ENCODE measurements around the gene MYO1D.

The MYO1D gene

GRCh38 chr17:32496395-32497073, 380.4 kb downstream of the MYO1D start:
- H3K4me3 Mint-ChIP-seq = no peak overlapping the region

GRCh38 chr17:32495359-32496231, 381.3 kb downstream of the MYO1D start:
- peak; percentile 52 for ATAC-seq (ENCODE audit: low read depth)
- Mint-ChIP-seq H3K27me3 (no peaks in the 10 kb centered on the region), H3K9me3 (no peaks in the 10 kb centered on the region), H3K27ac (no peak overlapping the region), H3K4me1 (peaks cover 33% of the 10 kb centered on the region), H3K4me3 (no peak overlapping the region), H3K36me3 (no peaks in the 10 kb centered on the region)
- DNase-seq (ENCODE audit: low spot score in 2 of 2) = no peak

More at GRCh38 chr17:32496395-32497073, 380.4 kb downstream of the MYO1D start:
- DNase-seq (ENCODE audit: low spot score in 2 of 2) (no peak), ATAC-seq (ENCODE audit: low read depth) (no peak)
- H3K36me3 Mint-ChIP-seq = no peaks in the 10 kb centered on the region
- no peaks in the 10 kb centered on the region for H3K27me3 Mint-ChIP-seq
- H3K27ac Mint-ChIP-seq = no peak overlapping the region
- no peaks in the 10 kb centered on the region for H3K9me3 Mint-ChIP-seq
- peaks cover 27% of the 10 kb centered on the region for H3K4me1 Mint-ChIP-seq

- no peaks in the 10 kb centered on the region for H3K36me3 Mint-ChIP-seq
- no peaks in the 10 kb centered on the region for H3K9me3 Mint-ChIP-seq
- peaks cover 34% of the 10 kb centered on the region for H3K4me1 Mint-ChIP-seq
- no peaks in the 10 kb centered on the region for H3K27me3 Mint-ChIP-seq
- H3K4me3 Mint-ChIP-seq = no peak overlapping the region
- DNase-seq (ENCODE audit: low spot score in 2 of 2) (no peak), ATAC-seq (ENCODE audit: low read depth) (no peak)
- H3K27ac Mint-ChIP-seq = no peak overlapping the region
Measured at GRCh38 chr17:32494621-32495358, 382.1 kb downstream of the MYO1D start.

GRCh38 chr17:32493976-32494513, 382.9 kb downstream of the MYO1D start:
- DNase-seq (ENCODE audit: low spot score in 2 of 2) (no peak), ATAC-seq (ENCODE audit: low read depth) (no peak)
- Mint-ChIP-seq H3K27me3 (no peaks in the 10 kb centered on the region), H3K36me3 (no peaks in the 10 kb centered on the region), H3K27ac (no peak overlapping the region), H3K4me1 (peaks cover 39% of the 10 kb centered on the region), H3K9me3 (no peaks in the 10 kb centered on the region), H3K4me3 (no peak overlapping the region)

GRCh38 chr17:32493571-32493970, 383.4 kb downstream of the MYO1D start:
- ATAC-seq (ENCODE audit: low read depth) = no peak
- Mint-ChIP-seq H3K4me1 (peaks cover 44% of the 10 kb centered on the region), H3K4me3 (no peak overlapping the region), H3K36me3 (no peaks in the 10 kb centered on the region), H3K9me3 (no peaks in the 10 kb centered on the region), H3K27ac (no peak overlapping the region), H3K27me3 (no peaks in the 10 kb centered on the region)
- no peak for DNase-seq (ENCODE audit: low spot score in 2 of 2)

- peak overlapping the region; percentile 67 for H3K4me3 Mint-ChIP-seq
- no peaks in the 10 kb centered on the region for H3K9me3 Mint-ChIP-seq
- no peaks in the 10 kb centered on the region for H3K36me3 Mint-ChIP-seq
- peak; percentile 68 for ATAC-seq (ENCODE audit: low read depth)
- H3K27me3 Mint-ChIP-seq = no peaks in the 10 kb centered on the region
- no peak for DNase-seq (ENCODE audit: low spot score in 2 of 2)
- H3K27ac Mint-ChIP-seq = peak overlapping the region; percentile 56
- H3K4me1 Mint-ChIP-seq = peaks cover 49% of the 10 kb centered on the region
Measured at GRCh38 chr17:32492648-32493289, 384.2 kb downstream of the MYO1D start.

- Mint-ChIP-seq H3K4me3 (peak overlapping the region; percentile 58), H3K27ac (peak overlapping the region; percentile 80)
Measured at GRCh38 chr17:32492264-32492589, 384.7 kb downstream of the MYO1D start.

GRCh38 chr17:32491371-32492263, 385.3 kb downstream of the MYO1D start:
- peak overlapping the region; percentile 80 for H3K27ac Mint-ChIP-seq
- no peaks in the 10 kb centered on the region for H3K36me3 Mint-ChIP-seq
- H3K4me1 Mint-ChIP-seq = peaks cover 51% of the 10 kb centered on the region
- no peak for ATAC-seq (ENCODE audit: low read depth)
- no peak for DNase-seq (ENCODE audit: low spot score in 2 of 2)
- no peaks in the 10 kb centered on the region for H3K27me3 Mint-ChIP-seq
- peak overlapping the region; percentile 58 for H3K4me3 Mint-ChIP-seq
- no peaks in the 10 kb centered on the region for H3K9me3 Mint-ChIP-seq

More at GRCh38 chr17:32492264-32492589, 384.7 kb downstream of the MYO1D start:
- Mint-ChIP-seq H3K9me3 (no peaks in the 10 kb centered on the region), H3K36me3 (no peaks in the 10 kb centered on the region), H3K4me1 (peaks cover 51% of the 10 kb centered on the region), H3K27me3 (no peaks in the 10 kb centered on the region)
- ATAC-seq (ENCODE audit: low read depth) (no peak), DNase-seq (ENCODE audit: low spot score in 2 of 2) (no peak)

- Mint-ChIP-seq H3K27ac (peak overlapping the region; percentile 80), H3K9me3 (no peaks in the 10 kb centered on the region), H3K4me3 (peak overlapping the region; percentile 94), H3K4me1 (peaks cover 51% of the 10 kb centered on the region), H3K36me3 (no peaks in the 10 kb centered on the region), H3K27me3 (no peaks in the 10 kb centered on the region)
- DNase-seq (ENCODE audit: low spot score in 2 of 2) (no peak), ATAC-seq (ENCODE audit: low read depth) (no peak)
Measured at GRCh38 chr17:32490101-32490482, 386.8 kb downstream of the MYO1D start.

GRCh38 chr17:32489320-32490100, 387.4 kb downstream of the MYO1D start:
- ATAC-seq (ENCODE audit: low read depth) (no peak), DNase-seq (ENCODE audit: low spot score in 2 of 2) (no peak)
- peaks cover 51% of the 10 kb centered on the region for H3K4me1 Mint-ChIP-seq
- H3K27me3 Mint-ChIP-seq = no peaks in the 10 kb centered on the region
- H3K27ac Mint-ChIP-seq = peak overlapping the region; percentile 80
- H3K9me3 Mint-ChIP-seq = no peaks in the 10 kb centered on the region
- no peaks in the 10 kb centered on the region for H3K36me3 Mint-ChIP-seq
- H3K4me3 Mint-ChIP-seq = peak overlapping the region; percentile 94

GRCh38 chr17:32488604-32489180, 388.2 kb downstream of the MYO1D start:
- peak overlapping the region; percentile 94 for H3K4me3 Mint-ChIP-seq
- H3K27ac Mint-ChIP-seq = peak overlapping the region; percentile 84
- ATAC-seq (ENCODE audit: low read depth) (no peak), DNase-seq (ENCODE audit: low spot score in 2 of 2) (no peak)
- peaks cover 49% of the 10 kb centered on the region for H3K4me1 Mint-ChIP-seq
- H3K27me3 Mint-ChIP-seq = no peaks in the 10 kb centered on the region
- H3K36me3 Mint-ChIP-seq = no peaks in the 10 kb centered on the region
- no peaks in the 10 kb centered on the region for H3K9me3 Mint-ChIP-seq

- no peak for ATAC-seq (ENCODE audit: low read depth)
- DNase-seq (ENCODE audit: low spot score in 2 of 2) = no peak
- Mint-ChIP-seq H3K36me3 (no peaks in the 10 kb centered on the region), H3K27ac (peak overlapping the region; percentile 84), H3K9me3 (no peaks in the 10 kb centered on the region), H3K27me3 (no peaks in the 10 kb centered on the region), H3K4me3 (peak overlapping the region; percentile 94), H3K4me1 (peaks cover 45% of the 10 kb centered on the region)
Measured at GRCh38 chr17:32488177-32488542, 388.8 kb downstream of the MYO1D start.
